CD4-positive, alpha-beta T cell treated with Interleukin-21 for 1 hour (primary cell): Measurements from ENCODE around the gene PUDP.
"Not testable (repeated sequence)": the region's sequence is repeated elsewhere in the genome, so short reads cannot be mapped to it uniquely, and the experiment has no call there.

Experiments used
- DNase-seq: peaks from one replicate; pipeline ENCODE4 v3.0.0-alpha.2; 2020

Gene PUDP

GRCh38 chrX:7147978-7148854, at the start of gene PUDP:
Gene PUDP (minus strand): TSS chrX:7148153. CDS start chrX:7148113, 40 bp downstream.
- DNase-seq = peak; percentile 86

DNA sequence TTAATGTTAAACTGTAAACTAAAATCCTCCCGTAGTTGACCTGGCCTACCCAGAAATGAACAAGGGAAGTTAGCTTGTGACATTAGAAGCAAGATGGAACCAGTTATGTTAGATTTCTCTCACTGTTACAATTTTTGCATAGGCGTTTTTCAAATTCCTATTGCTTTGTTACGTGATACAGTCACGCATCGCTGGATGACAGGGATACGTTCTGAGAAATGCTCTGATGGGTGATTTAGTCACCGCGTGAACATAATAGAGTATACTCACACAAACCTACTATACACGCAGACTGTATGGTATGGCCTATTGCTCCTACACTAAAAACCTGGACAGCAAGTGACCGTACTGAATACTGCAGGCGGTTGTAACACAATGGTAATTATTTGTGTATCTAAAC, 46.7 kb upstream of the PUDP start:
- DNase-seq = no peak

DNA sequence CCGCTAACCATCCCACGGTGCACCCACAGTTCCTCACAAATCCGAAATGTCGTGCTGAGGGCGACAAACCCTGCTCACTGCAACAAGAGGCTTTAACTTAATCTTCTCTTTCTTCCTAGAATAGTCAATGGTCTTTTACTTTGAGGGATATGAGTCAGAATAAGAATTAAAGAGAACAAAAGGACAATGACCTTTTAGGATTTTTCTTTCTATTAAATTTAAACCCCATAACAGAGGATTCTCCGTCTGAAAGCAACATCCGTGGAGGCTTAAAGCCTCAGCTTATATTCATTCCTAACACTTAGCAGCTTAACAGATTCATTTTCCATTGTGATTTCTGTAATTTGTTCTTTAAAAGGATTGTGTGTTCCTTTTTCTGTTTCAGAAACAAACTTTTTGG, 44.9 kb upstream of the PUDP start:
- DNase-seq = no peak

GRCh38 chrX:7191681-7192110, 43.7 kb upstream of the PUDP start:
- DNase-seq = no peak

DNA sequence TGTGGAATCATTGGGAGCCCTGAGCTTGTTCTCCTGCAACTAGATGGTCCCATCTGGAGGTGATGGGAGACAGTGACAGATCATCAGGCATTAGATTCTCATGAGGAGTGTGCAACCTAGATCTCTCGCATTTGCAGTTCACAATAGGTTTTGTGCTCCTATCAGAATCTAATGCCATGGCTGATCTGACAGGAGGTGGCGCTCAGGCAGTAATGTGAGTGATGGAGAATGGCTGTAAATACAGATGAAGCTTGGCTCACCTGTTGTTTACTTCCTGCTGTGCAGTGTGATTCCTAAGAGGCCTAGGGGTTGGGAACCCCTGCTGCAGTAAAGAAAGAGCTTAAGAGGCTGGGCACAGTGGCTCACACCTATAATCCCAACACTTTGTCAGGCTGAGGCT, 42.2 kb upstream of the PUDP start:
- DNase-seq = no peak

DNA sequence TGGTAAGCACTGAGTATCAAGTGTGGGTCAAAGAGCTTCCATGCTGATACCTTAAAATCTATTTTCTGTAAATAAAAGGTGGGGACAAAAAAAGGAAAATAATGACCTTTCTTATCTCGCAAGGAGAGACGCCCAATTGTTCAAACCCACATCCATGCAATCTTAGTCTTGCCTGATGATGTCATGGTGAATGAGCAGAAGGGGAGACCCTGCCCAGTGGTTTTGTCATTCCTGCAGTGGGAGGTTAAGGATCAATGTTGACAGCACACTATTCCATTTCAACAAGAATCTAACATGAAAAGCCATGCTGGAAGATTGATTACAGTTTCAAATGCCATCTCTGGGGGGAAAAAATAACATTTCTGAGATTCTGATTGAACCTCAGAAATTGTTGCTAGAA, 40.7 kb upstream of the PUDP start:
- no peak for DNase-seq

DNA sequence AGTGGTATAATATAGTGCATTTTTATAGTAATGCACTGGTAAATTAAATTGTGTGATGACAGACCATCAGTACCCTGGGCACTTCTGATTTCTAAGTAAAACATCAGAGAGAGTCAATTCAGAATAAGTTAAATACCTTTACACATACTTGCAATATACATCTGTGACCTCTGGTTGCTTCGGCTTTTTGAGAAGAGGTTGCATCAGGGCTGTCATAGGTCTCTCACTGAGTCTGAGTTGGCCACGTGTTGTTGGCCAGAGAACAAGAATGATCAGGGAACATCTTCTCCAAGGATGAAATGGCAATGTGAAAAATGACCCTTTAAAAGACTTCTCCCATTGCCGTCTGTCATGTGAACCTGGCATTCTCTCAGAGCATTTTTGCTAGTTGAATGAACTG, 36.9 kb upstream of the PUDP start:
- DNase-seq = no peak

- no peak for DNase-seq
Observed at GRCh38 chrX:7179446-7179845, 31.5 kb upstream of the PUDP start.

DNA sequence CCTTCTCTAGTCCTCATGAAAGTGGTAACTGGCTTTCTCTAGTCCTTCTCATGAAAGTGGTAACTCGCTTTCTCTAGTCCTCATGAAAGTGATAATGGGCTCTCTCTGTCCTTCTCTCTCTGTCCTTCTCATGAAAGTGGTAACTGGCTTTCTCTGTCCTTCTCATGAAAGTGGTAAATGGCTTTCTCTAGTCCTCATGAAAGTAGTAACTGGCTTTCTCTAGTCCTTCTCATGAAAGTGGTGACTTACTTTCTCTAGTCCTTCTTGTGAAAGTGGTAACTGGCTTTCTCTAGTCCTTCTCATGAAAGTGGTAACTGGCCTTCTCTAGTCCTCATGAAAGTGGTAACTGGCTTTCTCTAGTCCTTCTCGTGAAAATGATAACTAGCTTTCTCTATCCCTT, 30.9 kb upstream of the PUDP start:
- not testable (repeated sequence) for DNase-seq

DNA sequence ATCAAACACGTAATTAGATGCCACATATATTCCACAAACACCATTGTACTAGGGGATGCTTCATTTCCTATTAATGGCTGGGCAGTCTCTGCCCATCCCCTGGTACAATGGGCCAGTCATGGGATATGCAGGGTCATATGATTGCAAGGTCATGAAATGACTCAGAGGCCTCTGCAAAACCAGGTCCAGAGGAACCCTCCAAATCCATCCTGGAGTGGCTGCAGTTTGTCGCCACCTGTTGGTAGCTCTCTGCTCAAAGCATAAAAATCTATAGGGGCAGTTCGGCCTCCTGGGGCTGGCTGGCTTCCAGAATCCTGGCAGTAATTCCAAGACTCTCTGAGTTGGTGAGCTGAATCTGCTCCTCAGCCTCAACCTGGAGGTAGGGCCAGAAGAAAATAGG, 22.9 kb upstream of the PUDP start:
- DNase-seq = peak; percentile 22

DNA sequence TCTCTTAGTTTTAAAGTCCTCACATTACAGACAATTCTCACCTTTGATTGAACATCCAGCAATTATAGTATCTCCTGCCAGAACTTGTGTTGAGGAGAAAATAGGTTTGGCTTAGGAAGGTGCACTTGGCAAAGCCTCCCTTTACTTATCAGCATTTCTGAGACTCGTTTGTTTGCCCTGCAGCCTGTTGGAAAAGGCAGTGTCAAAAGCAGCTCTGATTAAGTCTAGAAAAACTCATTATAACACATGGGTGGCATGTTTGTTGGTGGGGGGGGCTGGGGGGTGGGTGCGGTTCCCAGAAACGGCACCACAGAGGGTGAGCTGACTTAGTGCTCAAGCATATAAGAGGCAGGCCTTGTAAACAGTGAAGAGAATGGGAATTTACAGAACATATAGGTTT, 21.7 kb upstream of the PUDP start:
- DNase-seq = no peak

DNA sequence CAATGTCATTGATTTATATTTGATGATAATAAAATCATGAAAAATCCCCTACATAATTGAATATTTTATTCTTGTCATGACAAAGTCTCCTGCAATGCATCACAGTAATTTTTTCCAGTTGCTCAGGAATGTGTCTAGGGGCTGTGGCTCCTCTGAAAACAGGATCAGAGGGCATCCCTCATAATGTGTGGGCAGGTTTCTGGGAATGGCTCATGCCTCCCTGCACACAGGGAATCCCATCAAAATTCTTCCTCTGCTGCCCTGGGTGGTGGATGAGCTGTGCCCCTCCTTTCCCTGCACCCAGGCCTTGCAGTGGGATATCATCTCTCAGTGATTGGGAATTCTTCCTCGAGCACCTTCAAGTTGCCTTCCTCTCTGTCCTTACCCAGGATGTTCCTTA, 20.4 kb upstream of the PUDP start:
- no peak for DNase-seq

- no peak for DNase-seq
Observed at GRCh38 chrX:7164174-7164573, 16.2 kb upstream of the PUDP start.

DNA sequence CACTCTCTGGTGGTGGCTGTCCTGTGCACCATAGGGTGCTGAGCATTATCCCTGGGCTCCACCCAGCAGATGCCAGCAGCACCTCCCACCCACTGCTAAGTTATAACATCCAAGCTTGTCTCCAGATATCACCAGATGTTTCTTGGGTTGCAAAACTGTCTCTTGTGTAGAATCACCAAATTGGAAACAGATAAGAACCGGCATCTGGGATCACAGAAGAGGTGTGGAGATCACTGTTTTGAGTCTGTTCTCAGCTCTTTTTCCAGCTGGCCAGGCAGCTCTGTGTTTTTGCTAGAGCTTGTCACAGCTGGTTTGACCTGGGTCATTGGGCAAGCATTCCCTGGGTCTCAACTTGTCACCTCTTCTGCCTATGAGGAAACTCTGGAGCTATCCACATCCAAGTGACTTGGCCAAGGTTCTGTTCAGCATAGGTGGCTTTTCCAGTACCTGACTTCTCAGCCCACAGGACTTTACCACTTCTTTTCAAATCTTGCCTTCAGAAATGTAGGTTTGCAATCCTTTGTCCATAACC, 15.3 kb upstream of the PUDP start:
- no peak for DNase-seq

DNA sequence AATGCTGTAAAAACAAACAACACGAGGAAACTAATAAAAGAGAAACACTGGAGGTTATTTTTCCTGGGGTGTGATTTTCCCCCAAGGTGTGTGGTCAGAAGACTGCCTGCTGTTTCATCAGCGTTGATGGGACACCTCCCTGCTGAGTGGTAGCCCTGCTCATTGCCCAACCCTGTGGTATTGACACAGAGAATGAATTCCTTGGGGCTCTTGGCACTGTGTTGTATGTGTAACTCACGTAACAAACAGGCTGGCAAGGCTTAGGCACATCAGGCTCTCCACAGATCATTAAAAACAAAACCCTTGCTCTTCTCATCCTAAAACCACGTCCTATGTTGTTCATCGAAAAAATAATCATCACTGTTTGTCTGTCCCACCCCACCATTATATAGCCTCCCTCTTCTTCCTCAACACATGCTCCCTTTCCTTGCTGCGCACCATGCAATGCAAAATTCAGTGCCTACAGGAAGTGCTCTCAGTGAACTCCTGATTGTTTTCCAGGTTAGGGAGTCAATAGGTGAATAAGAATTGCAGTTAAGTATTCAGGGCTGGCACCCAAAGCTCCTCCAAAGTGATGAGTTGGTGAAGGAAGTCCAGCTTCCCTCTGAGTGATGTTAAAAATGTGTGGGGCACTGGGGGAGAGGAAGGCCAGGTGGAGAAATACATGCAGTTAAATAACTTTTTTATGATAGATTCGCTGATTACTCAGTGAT, 11.4 kb upstream of the PUDP start:
- DNase-seq = no peak

- no peak for DNase-seq
Observed at GRCh38 chrX:7158468-7158990, 10.6 kb upstream of the PUDP start.

DNA sequence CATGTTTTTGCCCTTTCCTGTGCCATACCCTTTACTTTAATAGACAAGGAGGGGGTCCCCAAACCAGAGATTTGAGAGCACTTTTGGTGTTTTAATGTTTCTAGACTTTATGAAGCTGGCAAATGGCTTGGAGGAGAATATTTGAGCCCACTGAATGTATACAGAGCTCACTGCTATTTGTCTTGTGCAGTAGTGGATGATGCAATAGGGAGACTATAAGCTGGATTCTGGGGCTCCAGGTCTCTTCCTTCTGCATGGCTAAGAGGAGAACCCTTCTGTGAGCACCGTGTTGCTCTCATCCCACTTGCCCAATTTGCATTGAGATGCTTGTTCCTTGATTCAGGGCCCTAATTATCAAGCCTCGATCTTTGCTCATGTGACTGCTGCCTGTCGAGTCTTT, 8.9 kb upstream of the PUDP start:
- no peak for DNase-seq

- no peak for DNase-seq
Observed at GRCh38 chrX:7155163-7155562, 7.2 kb upstream of the PUDP start.

- no peak for DNase-seq
Observed at GRCh38 chrX:7154041-7154597, 6.2 kb upstream of the PUDP start.

GRCh38 chrX:7153231-7153630, 5.3 kb upstream of the PUDP start:
- DNase-seq = no peak

DNA sequence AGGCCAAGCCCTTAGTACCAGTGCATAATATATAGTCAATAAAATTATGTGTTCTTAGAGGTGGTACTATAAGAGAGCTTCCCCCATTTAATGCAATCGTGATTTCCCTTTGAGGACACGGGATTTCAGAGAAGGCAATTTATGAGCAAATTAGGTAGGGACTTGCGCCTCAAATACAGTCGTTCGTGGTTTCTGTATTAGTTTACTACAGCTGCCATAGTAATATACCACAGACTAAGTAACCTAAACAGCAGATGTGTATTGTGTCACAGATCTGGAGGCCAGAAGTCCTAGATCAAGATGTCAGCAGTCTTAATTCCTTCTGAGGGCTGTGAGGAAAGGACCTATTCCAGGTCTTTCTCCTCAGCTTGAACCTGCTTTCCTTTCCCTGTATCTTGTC, 1.5 kb upstream of the PUDP start:
- no peak for DNase-seq

- DNase-seq = peak; percentile 30
Observed at GRCh38 chrX:7147413-7147977, 458 bp downstream of the PUDP start, which contains the start of gene STS. Gene STS (plus strand): TSS chrX:7147712. CDS start chrX:7253200, 105,488 bp downstream.
